Caki2 (cell line): ENCODE measurements around the gene KRTAP20-2. TPM values are rescaled to one million over a fixed set of nuclear protein-coding genes. Genes with fewer than 3 reads are reported as not detected.

Source experiments
- DNase-seq: peaks from one replicate; pipeline ENCODE4 v3.0.0-alpha.2; 2015; ENCODE audit warnings: low read depth
- in situ Hi-C: cut with HindIII; loops from 2 replicates; pipeline ENCODE4 v1.10.0; 2016; ENCODE audit warnings: low sequenced_read_pairs, low pct_unique_long_range_greater_than_20kb, mixed read lengths
- total RNA-seq: library from RNA; depleted of rRNA; stranded (reverse); fragments of >200 nt; shearing (Covaris generic); gene quantifications from 2 replicates; pipeline ENCODE4 v1.2.3, GENCODE V29; 2014; ENCODE audit warnings: low replicate concordance; rRNA removed

The KRTAP20-2 gene
- total RNA-seq: not detected in 2 replicates

- in situ Hi-C loops: no loop called here
- DNase-seq: no peak
These were observed at the start of gene KRTAP20-2 for GRCh38 chr21:30634906-30635305. Gene KRTAP20-2 (plus strand): TSS chr21:30635206. CDS start chr21:30635264, 58 bp downstream.

- in situ Hi-C loops: no loop called here
These were observed 44.7 kb upstream of the KRTAP20-2 start, which contains the start of gene KRTAP22-2 for GRCh38 chr21:30590297-30590696. Gene KRTAP22-2 (minus strand): TSS chr21:30590397.

GRCh38 chr21:30592140-30592539, 42.9 kb upstream of the KRTAP20-2 start, which contains the start of gene KRTAP6-3:
Gene KRTAP6-3 (plus strand): TSS chr21:30592440. CDS start chr21:30592446, 6 bp downstream.
- in situ Hi-C loops: no loop called here
- no peak for DNase-seq

More at GRCh38 chr21:30590297-30590696, 44.7 kb upstream of the KRTAP20-2 start, which contains the start of gene KRTAP22-2:
- no peak for DNase-seq

GRCh38 chr21:30598802-30599201, 36.2 kb upstream of the KRTAP20-2 start, which contains the start of gene KRTAP6-2:
Gene KRTAP6-2 (minus strand): TSS chr21:30598902. CDS start chr21:30598874, 28 bp downstream.
- no peak for DNase-seq
- in situ Hi-C loops: no loop called here

GRCh38 chr21:30600787-30601186, 34.2 kb upstream of the KRTAP20-2 start, which contains the start of gene KRTAP22-1:
Gene KRTAP22-1 (plus strand): TSS chr21:30601087.
- DNase-seq: no peak
- in situ Hi-C loops: no loop called here

- no peak for DNase-seq
- in situ Hi-C loops: no loop called here
These were observed 29.0 kb upstream of the KRTAP20-2 start for GRCh38 chr21:30605968-30606367.

GRCh38 chr21:30612132-30612531, 22.9 kb upstream of the KRTAP20-2 start:
- in situ Hi-C loops: no loop called here
- no peak for DNase-seq

- DNase-seq: no peak
- in situ Hi-C loops: no loop called here
These were observed 21.2 kb upstream of the KRTAP20-2 start, which contains the start of gene KRTAP6-1 for GRCh38 chr21:30613836-30614235. Gene KRTAP6-1 (minus strand): TSS chr21:30613930. CDS start chr21:30613904, 26 bp downstream.

- in situ Hi-C loops: no loop called here
- no peak for DNase-seq
These were observed 19.8 kb upstream of the KRTAP20-2 start for GRCh38 chr21:30615199-30615598.

GRCh38 chr21:30616125-30616524, 18.9 kb upstream of the KRTAP20-2 start, which contains the start of gene KRTAP20-1:
Gene KRTAP20-1 (plus strand): TSS chr21:30616425. CDS start chr21:30616455, 30 bp downstream.
- no peak for DNase-seq
- in situ Hi-C loops: no loop called here

GRCh38 chr21:30620080-30620479, 14.9 kb upstream of the KRTAP20-2 start:
- DNase-seq: no peak
- in situ Hi-C loops: no loop called here

- in situ Hi-C loops: no loop called here
- DNase-seq: no peak
These were observed 14.5 kb upstream of the KRTAP20-2 start, which contains the start of gene KRTAP20-4 for GRCh38 chr21:30620522-30620921. Gene KRTAP20-4 (plus strand): TSS chr21:30620627.

GRCh38 chr21:30623362-30623761, 11.6 kb upstream of the KRTAP20-2 start:
- in situ Hi-C loops: no loop called here
- no peak for DNase-seq

GRCh38 chr21:30625449-30626165, 9.4 kb upstream of the KRTAP20-2 start:
- DNase-seq: no peak
- in situ Hi-C loops: no loop called here

- no peak for DNase-seq
- in situ Hi-C loops: no loop called here
These were observed 6.9 kb upstream of the KRTAP20-2 start for GRCh38 chr21:30628109-30628508.

GRCh38 chr21:30629200-30629599, 5.8 kb upstream of the KRTAP20-2 start:
- in situ Hi-C loops: no loop called here
- DNase-seq: no peak

GRCh38 chr21:30638686-30639085, 3.7 kb downstream of the KRTAP20-2 start:
- no peak for DNase-seq
- in situ Hi-C loops: no loop called here

- DNase-seq: no peak
- in situ Hi-C loops: no loop called here
These were observed 7.6 kb downstream of the KRTAP20-2 start, which contains the start of gene KRTAP20-3 for GRCh38 chr21:30642564-30642963. Gene KRTAP20-3 (plus strand): TSS chr21:30642864.

- in situ Hi-C loops: no loop called here
- no peak for DNase-seq
These were observed 12.0 kb downstream of the KRTAP20-2 start for GRCh38 chr21:30646904-30647414.
